Stimulated activated CD4-positive, alpha-beta T cell treated with anti-CD3 and anti-CD28 coated beads, Interleukin-2, amount 100 ng/mL, for 24 hours (primary cell): Measurements from ENCODE around the gene UNC5C.

Source experiments
- DNase-seq, 2 donors: peaks; one replicate each; pipeline ENCODE4 v3.0.0-alpha.2; 2020

Gene UNC5C

DNA sequence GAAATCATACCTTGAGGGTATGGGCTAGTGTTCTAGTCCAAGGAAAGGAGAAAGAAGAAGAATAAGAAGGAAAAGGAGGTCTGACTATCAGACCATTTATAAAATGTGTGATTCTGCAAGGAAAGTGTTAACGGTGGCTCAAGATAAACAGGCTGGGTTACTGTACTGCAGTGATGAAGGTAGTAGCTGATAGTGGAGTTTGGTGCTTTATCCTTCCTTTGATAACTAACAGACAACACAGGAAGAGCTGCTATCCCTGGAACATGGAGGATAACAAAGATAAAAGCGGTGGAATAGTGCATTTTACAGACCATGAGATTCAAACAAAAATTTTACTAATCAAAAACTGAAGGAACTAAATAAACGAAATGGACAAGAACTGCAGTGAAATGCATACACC is 2.6 kb downstream of the UNC5C start:
- DNase-seq, result no peak

DNA sequence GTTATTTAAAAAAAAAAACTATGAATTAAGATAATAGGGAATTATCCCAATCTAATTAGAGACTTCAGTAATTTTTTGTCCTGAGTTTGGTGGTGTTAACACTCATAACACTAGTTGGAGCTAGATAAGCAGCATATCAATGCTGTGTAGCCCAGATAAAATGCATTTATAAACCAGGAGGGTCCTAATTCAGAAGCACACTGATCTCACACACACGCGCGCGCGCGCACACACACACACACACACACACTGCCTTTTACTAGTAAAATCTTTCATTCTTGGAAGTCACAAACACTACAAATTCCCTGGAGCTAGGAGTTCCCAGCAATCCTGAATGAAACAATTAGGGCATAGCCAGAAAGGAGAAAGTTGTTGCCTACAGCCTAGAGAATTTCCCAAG is 3.2 kb downstream of the UNC5C start:
- DNase-seq, result no peak

DNA sequence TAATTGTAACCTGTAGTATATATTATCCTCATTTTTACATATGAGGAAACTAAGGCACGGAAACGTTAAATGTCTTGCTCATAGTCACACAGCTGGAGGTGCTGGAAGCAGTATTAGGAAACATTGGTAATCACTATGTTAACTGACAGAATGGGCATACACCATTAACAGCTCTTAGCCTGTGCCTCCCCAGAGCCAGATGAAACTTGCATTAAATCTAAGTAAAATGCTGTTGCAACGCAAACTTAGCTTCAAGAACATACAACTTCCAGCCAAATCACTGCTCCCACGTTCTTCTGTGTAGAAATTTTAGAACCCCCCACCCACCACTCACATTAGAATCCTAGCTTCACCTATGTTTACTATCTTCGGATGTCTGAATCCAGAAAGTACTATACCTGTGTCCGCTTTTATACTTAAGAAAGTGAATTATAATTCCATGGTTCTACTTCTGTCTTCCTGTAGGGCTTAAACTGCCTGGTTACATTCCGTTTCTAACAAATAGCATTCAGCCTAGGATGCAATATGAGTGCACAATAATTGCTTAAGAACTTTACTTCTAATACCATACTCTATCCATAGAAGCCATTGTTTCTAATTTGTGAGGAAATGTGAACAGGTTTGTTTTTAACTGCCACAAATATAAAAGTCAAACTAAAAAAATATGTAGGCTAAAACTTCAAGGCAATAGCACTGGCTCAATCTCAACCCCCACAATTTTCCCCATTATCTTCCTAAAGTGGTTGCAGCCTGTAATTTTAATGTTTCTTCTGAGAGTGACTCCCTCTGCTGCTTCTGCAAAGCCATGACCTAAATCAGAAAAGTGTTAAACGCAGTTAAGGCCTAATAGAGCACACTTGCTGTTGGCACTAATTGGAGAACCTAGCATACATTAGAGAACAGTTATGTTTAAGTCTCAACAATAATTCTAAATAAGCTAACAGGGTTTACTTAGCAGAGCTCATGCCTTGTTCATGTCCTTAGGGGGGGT is 4.4 kb downstream of the UNC5C start:
- no peak for DNase-seq

DNA sequence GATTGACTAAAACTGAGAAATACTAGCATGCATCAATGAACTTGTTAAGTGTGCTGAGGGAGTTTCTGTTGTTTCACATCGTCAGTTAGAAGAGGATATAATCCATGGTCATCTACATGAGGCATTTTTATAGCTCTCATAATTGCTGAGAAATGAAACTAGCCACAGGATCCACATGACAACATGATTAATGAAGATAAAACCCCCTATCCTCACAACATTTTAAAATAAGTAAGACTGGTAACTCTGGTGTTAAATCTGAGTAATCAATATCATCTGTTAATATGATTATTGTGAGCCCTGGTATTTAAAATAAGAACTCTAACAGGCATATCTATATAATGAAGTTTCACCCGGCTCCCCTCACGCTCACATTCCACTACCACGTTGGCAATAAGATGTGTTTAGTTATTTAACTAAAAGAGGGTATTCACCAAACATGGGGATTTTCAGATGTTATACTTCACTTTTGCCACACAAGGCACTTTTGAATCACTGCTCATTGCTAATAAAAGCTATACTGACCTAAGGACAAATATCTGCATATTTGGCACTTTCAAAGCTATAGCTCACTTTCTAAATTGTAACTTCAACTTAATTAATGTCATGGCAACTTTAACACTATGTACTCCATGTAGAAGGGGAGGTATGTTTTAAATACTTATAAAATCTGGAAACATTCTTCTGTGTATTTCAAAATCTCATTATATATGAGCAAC is 6.7 kb downstream of the UNC5C start:
- no peak for DNase-seq

DNA sequence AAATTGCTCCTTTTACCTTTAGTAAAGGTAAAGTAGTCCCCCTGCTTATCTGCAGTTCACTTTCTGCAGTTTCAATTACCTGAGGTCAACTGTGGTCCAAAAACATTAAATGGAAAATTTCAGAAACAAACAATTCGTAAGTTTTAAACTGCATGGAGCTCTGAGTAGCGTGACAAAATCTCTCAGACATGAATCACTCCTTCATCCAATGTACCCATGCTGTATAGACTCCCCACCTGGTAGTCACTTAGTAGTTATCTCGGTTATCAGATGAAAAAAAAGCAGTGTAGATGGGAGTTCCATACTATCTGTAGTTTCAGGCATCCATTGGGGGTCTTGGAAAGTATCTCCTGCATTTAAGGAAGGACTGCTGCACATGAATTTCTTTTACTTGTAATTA is 7.7 kb downstream of the UNC5C start:
- no peak for DNase-seq

DNA sequence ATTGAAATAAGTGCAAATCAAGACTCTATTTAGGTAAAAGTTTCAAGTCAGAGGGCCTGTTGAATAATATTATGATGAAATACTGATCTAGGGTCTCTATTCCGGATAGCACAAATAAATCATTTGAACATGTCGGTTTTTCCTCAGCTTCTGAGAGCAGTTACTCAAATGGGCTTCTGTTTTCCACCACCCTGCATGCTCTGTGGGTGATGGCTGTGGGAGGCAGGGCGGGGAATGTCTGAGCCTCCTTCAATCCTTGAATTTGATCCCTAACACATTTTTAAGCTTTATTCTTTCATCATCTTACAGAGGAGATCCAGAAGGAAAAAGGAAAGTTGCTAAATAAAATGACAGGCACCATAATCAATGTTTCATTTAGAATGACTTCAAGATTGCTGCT is 8.5 kb downstream of the UNC5C start:
- no peak for DNase-seq

DNA sequence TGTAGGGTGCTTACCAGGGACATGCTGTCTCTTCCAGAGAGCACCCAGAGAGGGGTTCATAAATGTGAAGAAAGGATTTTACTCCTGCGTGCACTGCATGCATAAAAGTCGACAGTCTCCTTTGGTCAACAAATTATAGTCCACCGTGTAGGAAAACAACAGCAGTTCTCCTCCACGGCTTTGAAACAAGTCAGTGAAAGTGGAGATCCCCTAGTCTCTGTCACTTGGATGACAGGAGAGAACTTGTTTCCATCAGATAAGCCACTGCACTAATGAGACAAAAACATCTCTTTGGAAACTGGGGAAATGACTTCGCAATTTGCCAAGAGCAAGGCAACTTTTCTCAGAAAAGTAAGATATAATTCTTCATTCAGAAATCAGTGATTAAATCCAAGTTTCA is 9.7 kb downstream of the UNC5C start:
- DNase-seq, result no peak

DNA sequence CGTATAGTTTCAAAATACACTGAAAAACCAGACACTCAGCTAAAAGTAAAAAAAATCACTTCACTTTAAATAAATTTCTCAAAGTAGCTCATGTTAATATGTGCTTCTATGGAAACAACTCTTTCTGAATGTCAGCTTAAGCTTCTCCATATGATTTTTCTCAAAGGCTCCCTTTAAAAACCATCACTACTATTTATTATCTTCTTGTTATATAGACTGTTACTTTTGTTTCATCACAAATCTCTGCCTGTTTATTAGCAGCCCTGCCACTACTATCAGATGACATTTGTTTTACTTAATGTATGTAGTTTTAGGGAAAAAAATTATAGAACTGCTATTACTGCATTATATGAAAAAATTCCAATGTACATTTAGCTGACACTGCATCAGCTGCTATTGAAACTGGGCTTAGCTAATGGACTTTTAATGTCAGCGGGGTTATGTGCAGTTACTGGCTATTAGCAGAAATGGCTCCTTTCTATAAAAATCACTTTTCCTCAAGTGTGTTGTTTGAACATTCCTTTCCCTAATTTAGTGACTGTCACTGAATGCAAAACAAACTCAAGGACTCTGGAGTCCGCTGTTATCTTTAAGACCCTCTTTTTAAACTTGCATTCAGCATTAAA is 10.8 kb downstream of the UNC5C start:
- DNase-seq, result no peak

DNA sequence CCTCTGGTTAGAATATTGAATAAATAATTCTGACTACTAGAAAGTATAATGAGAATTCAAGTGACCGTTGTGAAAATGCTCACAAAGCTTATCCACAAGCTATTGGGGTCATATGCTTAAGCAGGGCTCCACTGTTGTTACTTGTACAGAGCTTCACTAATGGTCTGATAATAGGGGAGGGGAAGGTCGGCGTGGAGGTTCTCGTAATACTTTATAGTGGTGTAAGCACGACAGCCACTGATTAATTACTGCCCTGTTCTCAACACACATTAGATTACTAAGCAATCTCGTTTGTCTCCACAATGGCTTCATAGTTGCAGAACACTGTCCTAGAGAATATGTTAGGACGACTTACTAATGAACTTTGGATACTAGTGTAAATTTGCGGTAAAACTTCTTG is 11.6 kb downstream of the UNC5C start:
- DNase-seq, result no peak

DNA sequence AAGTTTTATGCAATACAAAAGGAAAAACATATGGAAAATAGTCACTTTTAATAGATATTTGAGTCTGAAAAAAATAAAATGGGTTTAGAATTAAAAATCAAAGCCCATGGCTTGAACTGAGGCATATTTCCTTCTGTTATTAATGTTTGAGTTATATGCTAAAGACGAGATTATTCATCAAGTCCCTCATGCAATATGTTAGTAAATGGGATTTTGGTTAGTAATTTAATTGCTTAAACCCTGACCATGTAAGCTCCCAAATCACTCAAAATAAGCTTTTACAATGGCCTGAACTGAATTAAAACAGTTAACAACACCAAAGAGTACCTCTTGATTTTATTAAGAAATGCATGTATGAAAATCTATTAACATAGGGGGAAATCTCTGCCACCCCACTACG is 12.1 kb downstream of the UNC5C start:
- DNase-seq, result no peak

DNA sequence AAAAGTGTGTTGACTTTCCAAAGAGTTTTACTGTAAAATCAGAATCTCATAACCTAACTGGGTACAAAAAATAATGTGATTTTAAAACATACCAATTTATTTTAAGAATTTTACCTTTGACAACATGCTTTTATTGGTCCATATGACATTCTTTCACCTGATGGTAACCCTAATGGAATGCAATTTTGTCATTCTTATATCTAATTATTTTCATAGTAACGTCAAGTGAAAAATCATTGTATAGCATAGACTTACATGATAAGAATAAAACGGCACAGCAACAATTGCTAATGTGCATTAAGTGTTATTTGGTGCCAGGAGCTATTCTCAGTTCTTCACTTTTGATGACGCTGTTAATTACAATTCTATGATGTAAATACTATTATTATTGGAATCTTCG is 13.6 kb downstream of the UNC5C start:
- no peak for DNase-seq

DNA sequence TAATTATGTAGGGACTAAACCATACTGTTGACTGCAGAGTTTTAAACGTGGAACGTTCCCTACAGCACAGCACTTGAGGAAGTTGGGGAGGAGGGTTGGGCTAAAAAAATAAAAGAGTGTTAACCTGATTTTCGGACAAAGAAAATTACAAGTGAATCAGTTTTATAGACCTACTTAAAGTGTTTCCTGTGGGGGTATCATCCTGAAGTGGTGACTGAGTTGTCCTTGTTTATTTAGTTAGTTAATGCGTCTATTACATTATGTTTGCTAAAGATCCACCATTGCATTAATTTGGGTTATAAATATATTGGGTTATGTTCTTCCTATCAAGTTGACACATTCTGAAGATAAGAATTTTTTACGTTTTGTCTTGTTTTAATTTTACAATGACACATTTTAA is 14.7 kb downstream of the UNC5C start:
- no peak for DNase-seq

DNA sequence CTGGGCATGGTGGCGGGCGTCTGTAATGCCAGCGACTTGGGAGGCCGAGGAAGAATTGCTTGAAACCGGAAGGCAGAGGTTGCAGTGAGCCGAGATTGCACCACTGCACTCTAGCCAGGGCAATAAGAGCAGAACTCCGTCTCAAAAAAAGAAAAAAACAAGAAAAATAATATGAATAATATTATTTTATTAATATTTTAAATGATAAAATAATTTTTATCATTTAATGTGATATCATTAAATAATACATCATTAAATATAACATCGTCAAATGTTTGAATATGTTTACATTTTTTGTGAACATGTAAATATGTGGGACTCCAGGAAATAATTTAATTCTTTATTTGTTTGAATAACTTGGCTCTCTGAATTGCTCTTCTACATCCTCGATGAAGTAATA is 15.5 kb downstream of the UNC5C start:
- no peak for DNase-seq

DNA sequence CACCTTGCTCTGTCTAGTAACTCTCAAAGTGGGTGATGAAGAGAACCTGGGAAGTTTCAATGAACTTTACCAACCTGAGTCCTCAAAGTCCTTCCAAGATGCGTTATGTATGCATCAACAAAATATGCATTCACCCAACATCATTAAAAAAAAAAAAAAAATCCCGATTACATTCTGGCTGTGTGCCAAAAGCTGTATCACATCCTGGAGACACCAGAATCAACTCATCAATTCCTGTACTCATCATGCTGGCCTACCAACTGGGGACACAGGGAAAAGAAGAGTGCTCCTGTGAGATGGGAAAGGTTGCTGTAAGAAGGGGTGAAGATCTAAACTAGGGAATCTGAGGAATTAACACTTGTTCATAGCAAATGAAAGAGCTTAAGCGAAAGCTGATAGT is 16.5 kb downstream of the UNC5C start:
- DNase-seq, result no peak

DNA sequence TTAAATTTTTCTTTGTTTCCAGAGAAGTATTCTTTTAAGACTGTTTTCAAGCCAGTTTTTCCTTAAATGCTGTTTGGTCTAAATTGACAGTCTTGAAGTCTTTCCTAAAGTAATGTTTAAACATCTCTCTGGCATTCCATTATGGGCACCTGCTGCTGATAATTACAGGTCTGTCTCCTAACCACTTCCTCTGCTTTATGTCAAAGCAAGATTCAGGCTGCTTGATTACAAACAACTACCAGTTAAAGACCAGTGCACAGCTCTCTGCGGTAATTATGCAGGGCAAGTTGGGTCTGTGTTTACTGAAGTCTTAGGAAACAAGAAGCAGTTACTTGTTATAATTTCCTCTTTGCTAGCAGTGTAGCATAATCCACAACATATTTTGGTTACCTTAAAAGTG is 17.6 kb downstream of the UNC5C start:
- DNase-seq, result no peak

DNA sequence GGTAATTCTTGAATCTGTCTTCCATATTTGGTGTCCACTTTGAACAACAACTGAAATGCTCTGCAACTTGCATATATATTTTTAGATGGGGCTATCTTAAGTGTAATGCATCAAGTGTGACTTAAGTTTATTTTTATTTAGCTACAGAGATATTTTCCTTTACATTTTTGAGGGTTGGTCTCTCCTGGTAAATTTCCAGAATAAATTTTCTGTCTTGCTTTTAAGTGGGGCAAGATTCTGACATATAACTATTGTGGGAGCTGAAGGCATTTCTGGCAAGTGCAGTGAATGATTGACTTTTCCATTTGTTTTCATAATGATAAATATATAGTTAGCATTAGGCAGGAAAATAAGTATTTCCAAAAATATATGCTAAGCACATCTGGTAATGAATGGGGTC is 18.8 kb downstream of the UNC5C start:
- no peak for DNase-seq

DNA sequence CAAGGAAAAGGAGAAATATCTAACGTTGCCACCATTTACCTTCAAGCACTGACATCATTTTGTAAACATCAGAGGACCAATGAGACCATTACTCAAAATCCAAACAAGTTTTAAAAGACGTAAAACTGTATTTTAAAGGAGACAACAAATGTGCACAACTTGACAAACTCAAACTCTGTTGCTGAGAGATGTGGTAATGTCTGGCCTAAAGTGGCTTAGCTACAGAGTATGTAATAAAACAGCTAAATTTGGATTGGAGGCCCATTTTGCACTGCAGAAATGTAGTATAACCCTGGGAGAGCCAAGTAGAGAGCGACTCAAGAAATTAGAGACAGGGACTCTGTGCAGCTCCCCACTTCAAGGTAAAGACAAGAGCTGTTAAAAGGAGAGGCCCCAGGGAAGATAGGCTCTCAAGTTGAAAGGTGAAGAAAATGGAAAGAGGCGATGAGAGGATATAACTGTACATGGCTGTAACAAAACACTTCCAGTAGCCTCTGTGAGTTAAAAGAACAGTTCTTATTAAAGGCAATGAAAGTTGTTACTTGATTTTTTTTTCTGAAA is 20.3 kb downstream of the UNC5C start:
- DNase-seq, result no peak

DNA sequence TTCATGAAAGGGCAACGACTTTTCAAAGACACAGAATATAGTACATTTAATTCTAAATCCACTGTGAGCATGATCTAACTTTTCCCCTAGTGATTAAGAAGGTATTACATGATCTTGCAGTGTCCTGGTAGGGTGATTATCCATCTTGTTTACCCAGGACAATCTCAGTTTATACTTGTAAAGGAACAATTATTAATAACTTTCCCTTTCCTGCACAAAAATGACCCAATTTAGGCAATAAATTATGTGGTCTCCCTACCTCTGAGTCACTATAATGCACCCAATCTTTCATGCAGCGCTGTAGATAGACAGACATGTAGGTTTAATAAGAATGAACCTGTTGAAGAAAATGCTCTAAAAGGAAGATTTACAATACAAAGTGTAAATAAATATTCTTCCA is 22.7 kb downstream of the UNC5C start:
- DNase-seq, result no peak

DNA sequence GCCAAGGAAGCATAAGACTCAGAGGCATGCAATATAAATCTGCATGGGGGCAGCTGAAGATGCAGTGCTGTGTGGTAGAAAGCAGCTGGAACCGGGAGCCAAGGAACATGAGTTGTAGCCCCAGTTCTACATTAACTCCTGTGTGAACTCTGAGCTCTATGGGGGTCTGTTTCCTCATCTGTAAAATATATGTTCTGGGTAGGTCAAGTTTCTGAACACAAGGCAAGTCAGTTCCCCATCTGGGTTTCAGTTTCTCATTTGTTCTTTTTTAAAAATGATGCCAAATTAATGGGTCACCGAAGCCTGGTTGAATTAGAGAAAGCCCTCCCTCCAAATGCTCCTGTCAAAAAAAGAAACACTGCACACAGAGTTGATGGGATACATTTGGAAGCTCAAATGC is 24.0 kb downstream of the UNC5C start:
- no peak for DNase-seq

DNA sequence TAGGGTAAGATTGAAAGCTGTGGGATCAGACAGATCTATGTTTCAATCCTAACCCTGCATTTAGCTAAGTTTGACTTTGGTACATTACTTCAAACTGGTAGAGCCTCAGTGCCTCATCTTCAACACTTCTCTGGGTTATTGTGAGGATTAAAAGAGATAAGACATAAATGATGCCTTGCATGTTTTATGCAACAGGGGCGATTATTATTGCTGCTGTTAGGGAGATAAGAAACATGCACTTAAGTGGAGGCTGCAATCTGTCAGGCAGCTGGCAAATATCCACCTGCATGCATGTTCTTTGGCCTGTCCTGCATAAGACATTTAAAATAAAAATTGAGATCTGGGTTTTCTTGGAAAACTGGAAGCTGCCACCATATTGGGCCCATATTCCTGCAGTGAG is 24.6 kb downstream of the UNC5C start:
- no peak for DNase-seq

DNA sequence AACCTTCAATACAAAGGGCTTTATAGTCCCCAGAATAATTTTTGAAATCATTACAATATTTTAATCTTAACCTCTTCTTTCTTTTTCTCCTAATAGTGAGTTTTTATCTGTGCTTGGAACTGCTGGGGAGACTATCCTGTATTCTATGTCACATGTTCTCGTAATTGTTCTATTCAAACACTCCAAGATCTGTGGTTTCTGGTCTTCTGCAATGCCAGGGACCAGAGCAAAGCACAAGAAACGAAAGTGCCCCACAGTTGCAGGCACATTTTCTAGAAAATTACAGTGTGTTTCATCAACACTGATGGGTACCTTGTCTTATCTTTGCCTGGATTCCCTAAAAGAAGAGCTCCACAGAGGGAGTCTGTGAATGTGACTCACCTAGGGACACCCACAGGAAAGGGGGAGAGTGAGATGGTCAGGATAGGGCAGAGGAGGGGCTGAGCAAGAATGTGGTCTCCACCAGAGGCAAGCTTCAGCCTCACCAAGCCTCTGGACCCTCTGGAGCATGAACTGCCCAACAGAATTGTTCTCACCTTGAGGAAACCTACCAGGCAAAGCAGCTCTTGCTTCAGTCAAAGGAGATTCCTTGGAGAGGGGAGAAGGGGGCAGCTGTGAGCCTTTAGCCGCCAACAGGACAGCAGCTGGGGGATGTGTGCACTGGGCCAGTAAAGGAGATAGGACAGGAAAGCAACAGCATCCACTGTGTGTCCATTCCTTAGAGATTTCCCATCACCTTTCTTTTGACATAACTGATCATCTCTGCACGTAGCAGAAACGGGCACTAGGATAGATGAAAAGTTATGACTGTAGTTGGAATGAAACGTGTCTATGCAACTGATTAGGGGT is 25.9 kb downstream of the UNC5C start:
- DNase-seq, result no peak

DNA sequence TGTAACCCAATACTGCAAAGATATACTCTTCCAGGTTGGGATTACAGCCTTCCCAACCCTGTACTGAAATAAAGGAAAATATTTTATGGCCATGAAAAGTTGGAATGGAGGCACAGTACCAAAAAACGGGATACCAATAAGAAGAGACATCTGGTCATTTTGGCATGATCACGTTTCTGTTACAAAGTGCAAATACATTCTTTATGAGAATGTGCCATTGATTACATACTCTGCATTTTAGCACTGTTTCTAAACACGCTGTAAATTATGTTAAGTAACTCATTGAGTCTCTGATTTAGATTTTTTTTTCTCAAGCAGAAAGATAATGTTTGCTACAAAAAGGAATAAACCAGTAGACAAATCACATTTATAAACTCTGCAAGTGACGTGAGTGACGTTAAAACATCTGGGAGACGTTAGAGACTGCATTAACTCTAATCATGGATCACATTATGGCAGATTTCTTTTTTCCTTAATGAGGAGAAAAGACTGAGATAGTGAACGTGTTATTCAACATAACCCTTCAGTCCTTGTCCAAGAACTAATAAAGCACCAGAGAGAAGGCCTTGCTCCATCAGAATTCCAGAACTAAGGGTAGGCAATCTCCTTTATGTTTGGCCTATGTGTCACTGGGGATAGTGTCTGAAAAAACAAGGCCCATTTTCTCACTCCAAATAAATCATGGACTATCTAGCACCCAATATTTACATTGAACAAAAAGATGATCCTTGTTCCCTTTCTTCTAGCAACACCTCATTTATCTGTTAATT is 31.0 kb downstream of the UNC5C start:
- no peak for DNase-seq
